ENCODE measurements around the gene NDUFA11. TPM values are rescaled to one million over a fixed set of nuclear protein-coding genes. Genes with fewer than 3 reads are reported as not detected.

NDUFA11 gene
- total RNA-seq, 1 experiment from 2014 or later: 143 TPM

DNA sequence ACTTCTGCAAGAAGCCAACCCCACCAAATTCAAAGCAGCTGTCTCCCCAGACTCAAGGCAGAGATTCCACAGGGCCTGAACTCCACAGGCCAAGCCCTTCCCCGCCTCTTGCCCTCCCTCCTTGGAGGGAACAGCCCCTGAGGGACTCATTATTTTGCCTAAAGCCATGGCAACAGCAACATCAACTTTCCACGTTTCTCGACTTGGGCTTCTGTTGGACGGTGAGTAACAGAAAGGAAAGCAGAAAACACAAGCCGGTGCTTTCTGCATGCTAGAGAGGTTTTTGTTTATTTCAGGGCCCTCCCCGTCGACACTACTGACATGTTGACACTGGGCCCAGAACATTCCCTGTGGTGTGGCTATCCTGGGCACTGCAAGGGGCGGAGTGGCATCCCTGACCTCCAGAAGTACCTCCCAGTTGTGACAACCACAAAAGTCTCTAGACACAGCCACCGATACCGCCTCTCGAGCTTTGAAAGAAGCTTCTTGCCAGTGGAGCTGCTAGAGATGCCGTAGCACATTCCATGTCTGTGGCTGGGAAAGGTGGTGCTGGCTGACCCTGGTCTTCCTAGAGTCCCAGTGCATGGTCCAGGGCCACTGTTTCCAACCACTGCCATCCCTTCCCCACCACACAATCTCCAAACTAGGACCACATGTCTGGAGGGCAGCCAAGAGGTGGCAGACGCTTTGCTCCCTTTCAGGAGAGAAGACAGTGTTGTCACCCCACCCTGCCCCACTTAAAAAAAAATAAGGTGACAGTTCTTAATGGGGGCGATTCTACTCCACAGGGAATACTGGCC is 23.3 kb upstream of the NDUFA11 start:
- Mint-ChIP-seq H3K4me1 (ENCODE audit: low read depth, unreplicated experiment) (no peaks in the 10 kb centered on the region), H3K9me3 (ENCODE audit: low read depth, unreplicated experiment) (no peaks in the 10 kb centered on the region), H3K4me3 (ENCODE audit: low read depth, unreplicated experiment) (no peak overlapping the region), H3K27ac (ENCODE audit: unreplicated experiment) (no peak overlapping the region), H3K36me3 (ENCODE audit: insufficient read depth, unreplicated experiment) (peaks cover 31% of the 10 kb centered on the region), H3K27me3 (ENCODE audit: unreplicated experiment) (no peaks in the 10 kb centered on the region)
- BruUV-seq (replicated peaks): no TSS peak
- DNase-seq: no peak
- TF ChIP-seq, protein P1, sequence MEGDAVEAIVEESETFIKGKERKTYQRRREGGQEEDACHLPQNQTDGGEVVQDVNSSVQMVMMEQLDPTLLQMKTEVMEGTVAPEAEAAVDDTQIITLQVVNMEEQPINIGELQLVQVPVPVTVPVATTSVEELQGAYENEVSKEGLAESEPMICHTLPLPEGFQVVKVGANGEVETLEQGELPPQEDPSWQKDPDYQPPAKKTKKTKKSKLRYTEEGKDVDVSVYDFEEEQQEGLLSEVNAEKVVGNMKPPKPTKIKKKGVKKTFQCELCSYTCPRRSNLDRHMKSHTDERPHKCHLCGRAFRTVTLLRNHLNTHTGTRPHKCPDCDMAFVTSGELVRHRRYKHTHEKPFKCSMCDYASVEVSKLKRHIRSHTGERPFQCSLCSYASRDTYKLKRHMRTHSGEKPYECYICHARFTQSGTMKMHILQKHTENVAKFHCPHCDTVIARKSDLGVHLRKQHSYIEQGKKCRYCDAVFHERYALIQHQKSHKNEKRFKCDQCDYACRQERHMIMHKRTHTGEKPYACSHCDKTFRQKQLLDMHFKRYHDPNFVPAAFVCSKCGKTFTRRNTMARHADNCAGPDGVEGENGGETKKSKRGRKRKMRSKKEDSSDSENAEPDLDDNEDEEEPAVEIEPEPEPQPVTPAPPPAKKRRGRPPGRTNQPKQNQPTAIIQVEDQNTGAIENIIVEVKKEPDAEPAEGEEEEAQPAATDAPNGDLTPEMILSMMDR (IDR thresholded peaks at IDR 0.05; ENCODE audit: unreplicated experiment): no peak
- CTCF ChIA-PET: no interaction called here
- intact Hi-C loops (cut with micrococcal nuclease; ENCODE audit: unreplicated experiment): no loop called here

DNA sequence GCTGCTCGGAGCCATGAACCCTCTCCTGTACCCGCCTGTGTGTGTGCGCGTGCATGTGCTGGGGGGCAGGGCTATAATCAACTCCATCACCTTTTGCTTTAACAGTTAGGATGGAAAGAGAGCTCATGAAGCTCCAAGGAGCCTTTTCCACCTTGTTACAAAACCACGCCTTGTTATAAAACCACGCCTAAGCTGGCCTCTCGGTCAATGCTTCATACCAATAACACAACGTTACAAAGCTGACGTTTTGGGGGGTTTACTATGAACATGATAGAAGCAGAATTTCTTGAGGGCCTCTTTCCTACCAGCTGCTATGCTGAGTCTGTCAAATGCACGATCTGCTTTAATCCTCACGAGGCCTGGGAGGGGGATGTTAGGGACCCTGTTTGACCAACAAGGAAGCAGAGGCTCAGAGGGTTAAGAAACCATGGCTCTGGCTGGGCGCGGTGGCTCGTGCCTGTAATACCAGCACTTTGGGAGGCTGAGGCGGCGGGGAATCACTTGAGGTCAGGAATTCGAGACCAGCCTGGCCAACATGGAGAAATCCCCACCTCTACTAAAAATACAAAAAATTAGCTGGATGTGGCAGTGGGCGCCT is 22.3 kb upstream of the NDUFA11 start:
- intact Hi-C loops (cut with micrococcal nuclease; ENCODE audit: unreplicated experiment): no loop called here
- Mint-ChIP-seq H3K27me3 (ENCODE audit: unreplicated experiment) (no peaks in the 10 kb centered on the region), H3K27ac (ENCODE audit: unreplicated experiment) (no peak overlapping the region), H3K4me1 (ENCODE audit: low read depth, unreplicated experiment) (no peaks in the 10 kb centered on the region), H3K9me3 (ENCODE audit: low read depth, unreplicated experiment) (no peaks in the 10 kb centered on the region), H3K36me3 (ENCODE audit: insufficient read depth, unreplicated experiment) (peaks cover 23% of the 10 kb centered on the region), H3K4me3 (ENCODE audit: low read depth, unreplicated experiment) (no peak overlapping the region)
- no TSS peak for BruUV-seq (replicated peaks)
- CTCF ChIA-PET: interaction anchor here (0.6 kb wide), 1 partner anchor 27 kb away, joined by 6 read pairs; no protein-coding TSS in a partner anchor
- no peak for DNase-seq
- TF ChIP-seq, protein P1 (IDR thresholded peaks at IDR 0.05; ENCODE audit: unreplicated experiment): no peak

DNA sequence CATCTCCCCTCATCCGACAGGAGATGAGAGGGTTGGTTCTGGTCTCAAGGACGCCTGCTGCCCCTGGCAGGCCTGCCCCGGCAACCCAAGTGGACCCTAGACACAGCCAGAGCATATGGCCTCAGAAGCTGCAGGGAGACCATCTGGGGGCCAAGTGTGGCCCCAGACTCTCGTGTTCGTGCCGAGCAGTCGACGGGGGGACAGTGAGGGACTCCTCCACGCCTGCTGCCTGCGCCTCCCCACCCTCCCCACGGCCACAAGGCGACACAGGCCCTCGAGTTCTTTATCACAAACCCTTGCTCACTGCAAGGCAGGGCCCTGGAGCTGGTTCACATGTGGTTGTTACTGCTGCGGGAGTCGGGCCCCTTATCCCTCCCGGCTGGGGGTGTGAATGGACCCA is 19.8 kb upstream of the NDUFA11 start:
- H3K4me1 Mint-ChIP-seq (ENCODE audit: low read depth, unreplicated experiment): no peaks in the 10 kb centered on the region
- TF ChIP-seq, protein P1 (IDR thresholded peaks at IDR 0.05; ENCODE audit: unreplicated experiment): no peak
- no peak for DNase-seq
- H3K27ac Mint-ChIP-seq (ENCODE audit: unreplicated experiment): no peak overlapping the region
- CTCF ChIA-PET: no interaction called here
- intact Hi-C loops (cut with micrococcal nuclease; ENCODE audit: unreplicated experiment): no loop called here
- H3K4me3 Mint-ChIP-seq (ENCODE audit: low read depth, unreplicated experiment): no peak overlapping the region
- no peaks in the 10 kb centered on the region for H3K9me3 Mint-ChIP-seq (ENCODE audit: low read depth, unreplicated experiment)
- no TSS peak for BruUV-seq (replicated peaks)
- H3K27me3 Mint-ChIP-seq (ENCODE audit: unreplicated experiment): no peaks in the 10 kb centered on the region
- peaks cover 22% of the 10 kb centered on the region for H3K36me3 Mint-ChIP-seq (ENCODE audit: insufficient read depth, unreplicated experiment)

DNA sequence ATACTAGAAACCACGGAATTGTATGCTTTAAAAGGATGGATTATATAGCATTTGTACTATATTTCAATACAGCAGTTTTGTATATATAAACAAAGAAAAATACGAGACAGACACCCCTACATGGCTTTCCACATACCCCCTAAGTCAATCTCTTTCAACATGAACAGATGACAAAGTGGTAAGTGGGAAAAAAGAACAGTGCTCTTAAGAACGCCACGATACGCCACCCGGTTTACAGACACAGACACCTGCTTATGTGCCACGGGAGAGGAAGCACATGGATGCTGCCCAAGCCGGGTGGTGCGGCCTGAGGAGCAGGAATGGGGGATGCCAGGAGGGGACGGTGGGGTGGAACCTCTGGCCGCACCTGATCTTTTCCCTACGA is 18.6 kb upstream of the NDUFA11 start:
- H3K27me3 Mint-ChIP-seq (ENCODE audit: unreplicated experiment): no peaks in the 10 kb centered on the region
- H3K27ac Mint-ChIP-seq (ENCODE audit: unreplicated experiment): no peak overlapping the region
- TF ChIP-seq, protein P1 (IDR thresholded peaks at IDR 0.05; ENCODE audit: unreplicated experiment): no peak
- BruUV-seq (replicated peaks): no TSS peak
- intact Hi-C loops (cut with micrococcal nuclease; ENCODE audit: unreplicated experiment): no loop called here
- DNase-seq: no peak
- no peak overlapping the region for H3K4me3 Mint-ChIP-seq (ENCODE audit: low read depth, unreplicated experiment)
- no peaks in the 10 kb centered on the region for H3K9me3 Mint-ChIP-seq (ENCODE audit: low read depth, unreplicated experiment)
- no peaks in the 10 kb centered on the region for H3K4me1 Mint-ChIP-seq (ENCODE audit: low read depth, unreplicated experiment)
- CTCF ChIA-PET: no interaction called here
- H3K36me3 Mint-ChIP-seq (ENCODE audit: insufficient read depth, unreplicated experiment): peaks cover 31% of the 10 kb centered on the region

Measured in Calu3 (cell line).